HG03280 (cell line): ENCODE results near the gene RFC5.
"Not testable (repeated sequence)": the region's sequence is repeated elsewhere in the genome, so short reads cannot be mapped to it uniquely, and the experiment has no call there.

Experiments used
- ATAC-seq: cut with Tn5 transposase; IDR thresholded peaks from one replicate; pipeline ENCODE4 v1.9.1; 2021; ENCODE audit warnings: mild to moderate bottlenecking, moderate library complexity; ENCODE audit not compliant: unreplicated experiment

Gene RFC5

GRCh38 chr12:118070650-118071049, 54.1 kb downstream of the RFC5 start:
- ATAC-seq: no peak

DNA sequence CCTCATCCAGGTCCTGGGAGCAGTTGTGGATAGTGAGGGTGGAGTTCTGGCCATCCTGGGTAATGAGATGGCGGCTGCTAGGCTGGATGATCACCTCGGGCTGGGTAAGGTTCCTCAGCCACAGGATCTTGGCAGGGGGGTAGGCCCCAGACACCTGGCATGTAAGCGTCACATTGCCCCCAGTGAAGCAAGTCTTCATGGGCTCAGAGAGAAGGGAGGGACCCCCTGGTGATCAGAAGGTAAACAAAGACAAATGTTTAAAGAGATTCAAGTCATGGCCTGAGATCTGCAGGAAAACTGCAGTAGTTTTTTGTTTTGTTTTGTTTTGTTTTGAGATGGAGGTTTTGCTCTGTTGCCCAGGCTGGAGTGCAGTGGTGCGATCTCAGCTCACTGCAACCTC, 57.3 kb downstream of the RFC5 start:
- ATAC-seq: no peak

DNA sequence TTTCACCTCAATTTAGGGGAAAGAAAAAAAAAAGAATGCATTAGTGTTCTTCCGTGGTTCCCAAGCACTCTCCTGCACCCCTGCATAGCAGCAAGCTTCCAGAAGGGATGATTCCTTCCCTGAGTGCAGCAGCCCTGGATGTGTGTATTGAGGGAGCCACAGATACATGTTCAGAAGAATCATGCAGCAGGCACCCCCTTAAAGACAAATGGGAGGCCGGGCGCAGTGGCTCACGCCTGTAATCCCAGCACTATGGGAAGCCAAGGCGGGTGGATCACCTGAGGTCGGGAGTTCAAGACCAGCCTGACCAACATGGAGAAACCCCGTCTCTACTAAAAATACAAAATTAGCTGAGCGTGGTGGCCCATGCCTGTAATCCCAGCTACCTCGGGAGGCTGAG, 65.0 kb downstream of the RFC5 start:
- not testable (repeated sequence) for ATAC-seq
